Ascending aorta (tissue), 2 donors: ENCODE results near the gene KRT71. TPM values are rescaled to one million over a fixed set of nuclear protein-coding genes. Genes with fewer than 3 reads are reported as not detected.

Source experiments
- DNase-seq, 2 donors: peaks; one replicate each; pipeline ENCODE4 v3.0.0-alpha.2; 2019; ENCODE audit warnings: low spot score in 2 of 2
- H3K27ac ChIP-seq, 2 donors: fragments of 200-600 bp; sonication (generic); one replicate each; pipeline ENCODE4 v1.5.1; 2016 to 2017; ENCODE audit warnings: mild to moderate bottlenecking in 1 of 2
- H3K27me3 ChIP-seq: fragments of 200-600 bp; sonication (generic); one replicate; pipeline ENCODE4 v1.5.1; 2017
- H3K36me3 ChIP-seq, 2 donors: fragments of 200-600 bp; sonication (generic); one replicate each; pipeline ENCODE4 v1.5.1; 2016
- H3K4me1 ChIP-seq, 2 donors: fragments of 200-600 bp; sonication (generic); one replicate each; pipeline ENCODE4 v1.5.1; 2016 to 2017; ENCODE audit warnings: mild to moderate bottlenecking in 1 of 2
- H3K4me3 ChIP-seq, 2 donors: fragments of 200-600 bp; sonication (generic); one replicate each; pipeline ENCODE4 v1.5.1; 2016 to 2017; ENCODE audit warnings: mild to moderate bottlenecking in 1 of 2
- H3K9me3 ChIP-seq, 2 donors: fragments of 200-600 bp; sonication (generic); one replicate each; pipeline ENCODE4 v1.5.1; 2016
- intact Hi-C: fragments of 100-400 bp; cut with DNase I; formaldehyde crosslinking; loops from one replicate; pipeline ENCODE4 v1.15.1; 2023
- total RNA-seq: library from RNA; depleted of rRNA; stranded (reverse); fragments of >200 nt; gene quantifications from one replicate; pipeline ENCODE4 v1.1.0, GENCODE V29; 2016
- TF ChIP-seq, protein P1 (sequence below), 3 experiments: fragments of 200-600 bp in 2 of 3; fragments of 450-650 bp in 1 of 3; sonication (generic) in 2 of 3; IDR thresholded peaks; one replicate each; pipeline ENCODE4 v1.5.1; 2016 to 2019; ENCODE audit warnings: antibody characterized with exemption in 3 of 3, mild to moderate bottlenecking in 1 of 3, moderate library complexity in 1 of 3

KRT71 gene
- not detected for total RNA-seq

DNA sequence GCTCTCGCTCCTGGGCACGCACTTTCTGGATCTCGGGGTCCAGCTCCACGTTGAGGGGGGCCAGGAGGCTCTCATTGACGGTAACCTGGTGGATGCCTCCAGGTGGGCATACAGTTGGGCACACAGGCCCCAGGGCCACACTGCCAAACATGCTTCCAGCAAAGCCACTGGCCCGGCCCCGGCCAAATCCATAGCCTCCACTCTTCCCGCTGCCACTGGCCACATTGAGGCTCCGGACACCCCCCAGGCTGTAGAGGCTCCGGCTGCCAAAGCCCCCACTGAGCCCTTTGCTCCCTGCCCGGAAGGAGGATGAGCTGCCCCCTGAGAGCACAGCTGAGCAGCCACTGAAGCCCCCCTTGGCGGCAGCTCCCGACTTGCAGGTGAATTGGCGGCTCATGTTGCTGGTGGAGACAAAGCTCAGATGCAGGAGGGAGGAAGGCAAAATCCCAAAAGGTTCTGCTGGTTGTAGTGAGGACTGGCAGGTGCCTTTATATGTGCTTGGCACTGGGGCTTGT is at the start of gene KRT71:
Gene KRT71, minus strand, starts transcription at position 465 of the 515 bp plus-strand sequence. Its CDS starts 68 bp downstream, at position 397.
- Histone ChIP-seq H3K4me1 (no peaks in the 10 kb centered on the region), H3K4me3 (no peak within 1 kb of the TSS), H3K9me3 (no peaks in the 10 kb centered on the region), H3K27me3 (no peaks in the 10 kb centered on the region), H3K27ac (no peak within 1 kb of the TSS), H3K36me3 (no peaks in the 10 kb centered on the region)
- no peak for DNase-seq
- intact Hi-C loops = no loop called here
- TF ChIP-seq, protein P1, sequence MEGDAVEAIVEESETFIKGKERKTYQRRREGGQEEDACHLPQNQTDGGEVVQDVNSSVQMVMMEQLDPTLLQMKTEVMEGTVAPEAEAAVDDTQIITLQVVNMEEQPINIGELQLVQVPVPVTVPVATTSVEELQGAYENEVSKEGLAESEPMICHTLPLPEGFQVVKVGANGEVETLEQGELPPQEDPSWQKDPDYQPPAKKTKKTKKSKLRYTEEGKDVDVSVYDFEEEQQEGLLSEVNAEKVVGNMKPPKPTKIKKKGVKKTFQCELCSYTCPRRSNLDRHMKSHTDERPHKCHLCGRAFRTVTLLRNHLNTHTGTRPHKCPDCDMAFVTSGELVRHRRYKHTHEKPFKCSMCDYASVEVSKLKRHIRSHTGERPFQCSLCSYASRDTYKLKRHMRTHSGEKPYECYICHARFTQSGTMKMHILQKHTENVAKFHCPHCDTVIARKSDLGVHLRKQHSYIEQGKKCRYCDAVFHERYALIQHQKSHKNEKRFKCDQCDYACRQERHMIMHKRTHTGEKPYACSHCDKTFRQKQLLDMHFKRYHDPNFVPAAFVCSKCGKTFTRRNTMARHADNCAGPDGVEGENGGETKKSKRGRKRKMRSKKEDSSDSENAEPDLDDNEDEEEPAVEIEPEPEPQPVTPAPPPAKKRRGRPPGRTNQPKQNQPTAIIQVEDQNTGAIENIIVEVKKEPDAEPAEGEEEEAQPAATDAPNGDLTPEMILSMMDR (IDR thresholded peaks at IDR 0.05) = no peak

DNA sequence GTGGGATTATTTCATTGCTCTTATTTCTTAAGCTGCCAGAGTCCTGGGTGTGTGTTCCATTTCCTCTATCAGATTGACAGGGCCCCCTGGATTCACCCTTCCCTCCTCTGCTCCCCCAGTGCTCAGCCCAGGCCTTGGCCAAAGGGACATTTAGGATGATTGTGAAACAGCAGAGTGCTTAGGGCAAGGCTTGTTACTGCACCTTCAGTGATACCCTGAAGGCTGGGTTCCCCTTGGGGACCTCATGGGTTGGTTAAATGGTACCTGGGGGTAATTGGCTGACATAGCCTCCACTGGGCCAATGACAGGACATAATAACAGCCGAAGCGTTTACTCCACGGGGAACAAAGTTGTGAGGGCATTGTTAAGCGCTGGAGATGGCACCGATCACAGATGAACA is 49.6 kb upstream of the KRT71 start:
- Histone ChIP-seq H3K36me3 (no peaks in the 10 kb centered on the region), H3K4me3 (no peak overlapping the region), H3K9me3 (no peaks in the 10 kb centered on the region), H3K27ac (no peak overlapping the region), H3K4me1 (no peaks in the 10 kb centered on the region), H3K27me3 (peaks cover 6% of the 10 kb centered on the region)
- no peak for DNase-seq
- TF ChIP-seq, protein P1 (IDR thresholded peaks at IDR 0.05) = no peak
- intact Hi-C loops = no loop called here

DNA sequence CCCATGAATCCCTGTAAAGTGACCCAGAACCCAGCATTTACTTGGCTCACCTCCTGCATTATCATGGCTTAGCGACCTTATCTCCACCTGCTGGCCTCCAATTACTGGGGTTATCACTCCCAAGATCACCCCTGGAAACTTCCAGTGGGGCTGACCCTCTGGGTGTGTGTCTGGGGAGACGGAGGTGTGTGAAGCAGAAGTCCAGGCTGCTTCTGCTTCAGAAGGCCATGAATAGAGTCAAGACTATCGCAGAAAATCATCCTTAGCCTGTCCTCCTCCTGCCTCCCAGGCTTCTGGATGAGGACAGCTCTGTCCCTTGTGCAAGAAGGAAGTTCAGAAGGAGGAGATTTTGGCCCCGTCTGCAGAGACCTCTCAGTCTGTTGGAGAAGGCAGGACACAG is 48.7 kb upstream of the KRT71 start:
- intact Hi-C loops = no loop called here
- no peaks in the 10 kb centered on the region for H3K36me3 ChIP-seq
- H3K4me1 ChIP-seq = no peaks in the 10 kb centered on the region
- no peak overlapping the region for H3K4me3 ChIP-seq
- peaks cover 6% of the 10 kb centered on the region for H3K27me3 ChIP-seq
- no peak overlapping the region for H3K27ac ChIP-seq
- DNase-seq = no peak
- H3K9me3 ChIP-seq = no peaks in the 10 kb centered on the region
- TF ChIP-seq, protein P1 (IDR thresholded peaks at IDR 0.05) = no peak

DNA sequence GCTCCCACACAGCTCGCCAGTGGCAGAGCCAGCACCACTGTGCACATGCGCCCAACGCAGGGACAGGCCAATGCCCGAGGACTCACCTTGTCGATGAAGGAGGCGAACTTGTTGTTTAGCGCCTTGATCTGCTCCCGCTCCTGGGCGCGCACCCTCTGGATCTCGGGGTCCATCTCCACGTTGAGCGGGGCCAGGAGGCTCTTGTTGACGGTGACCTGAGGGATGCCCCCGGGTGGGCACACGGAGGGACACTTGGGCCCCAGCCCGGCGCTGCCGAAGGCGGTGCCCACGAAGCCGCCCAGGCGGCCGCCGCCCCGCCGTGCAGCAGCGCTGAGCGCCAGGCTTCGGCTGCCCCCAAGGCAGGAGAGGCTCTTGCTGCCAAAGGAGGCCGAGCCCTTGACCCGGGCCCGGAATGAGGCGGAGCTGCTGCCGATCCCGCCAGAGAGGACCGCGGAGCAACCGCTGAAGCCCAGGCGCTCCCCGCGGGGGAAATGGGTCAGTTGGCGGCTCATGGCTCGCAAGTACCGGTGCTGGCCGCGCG is 48.1 kb upstream of the KRT71 start, which contains the start of gene KRT72:
Gene KRT72, minus strand, starts transcription at position 523 of the 541 bp plus-strand sequence. Its CDS starts 11 bp downstream, at position 512.
- Histone ChIP-seq H3K9me3 (no peaks in the 10 kb centered on the region), H3K27ac (no peak within 1 kb of the TSS), H3K36me3 (no peaks in the 10 kb centered on the region), H3K4me3 (no peak within 1 kb of the TSS), H3K27me3 (peaks cover 6% of the 10 kb centered on the region), H3K4me1 (no peaks in the 10 kb centered on the region)
- intact Hi-C loops = no loop called here
- TF ChIP-seq, protein P1 (IDR thresholded peaks at IDR 0.05) = no peak
- no peak for DNase-seq

DNA sequence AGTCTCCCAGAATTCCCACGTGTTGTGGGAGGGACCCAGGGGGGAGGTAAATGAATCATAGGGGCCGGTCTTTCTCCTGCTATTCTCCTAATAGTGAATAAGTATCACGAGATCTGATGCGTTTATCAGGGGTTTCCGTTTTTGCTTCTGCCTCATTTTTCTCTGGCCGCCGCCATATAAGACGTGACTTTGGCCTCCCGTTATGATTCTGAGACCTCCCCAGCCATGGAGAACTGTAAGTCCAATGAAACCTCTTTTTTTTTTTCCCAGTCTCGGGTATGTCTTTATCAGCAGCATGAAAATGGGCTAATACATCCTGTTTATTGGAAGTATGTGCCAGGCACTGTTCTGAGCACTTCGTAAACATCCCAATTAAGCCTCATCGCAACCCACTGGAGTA is 47.5 kb upstream of the KRT71 start:
- Histone ChIP-seq H3K9me3 (no peaks in the 10 kb centered on the region), H3K27ac (no peak overlapping the region), H3K4me3 (no peak overlapping the region), H3K27me3 (peaks cover 6% of the 10 kb centered on the region), H3K4me1 (no peaks in the 10 kb centered on the region), H3K36me3 (no peaks in the 10 kb centered on the region)
- intact Hi-C loops = no loop called here
- TF ChIP-seq, protein P1 (IDR thresholded peaks at IDR 0.05) = no peak
- no peak for DNase-seq
